ENCODE data around the gene IL36RN. TPM values are rescaled to one million over a fixed set of nuclear protein-coding genes. Genes with fewer than 3 reads are reported as not detected.

IL36RN gene
- total and polyA plus RNA-seq, 2 of the 13 experiments (the other 11 are each of a cell fraction or from before 2014, with no cell fraction given) = not detected

GRCh38 chr2:113098041-113098440 is 39.0 kb downstream of the IL36RN start (continued):
- TF ChIP-seq ZNF18 (CRISPR knock-in tag; IDR thresholded peaks at IDR 0.05; ENCODE audit: insufficient replicate concordance) = no peak
- TF ChIP-seq ZNF350 (CRISPR knock-in tag; IDR thresholded peaks at IDR 0.05; ENCODE audit: borderline replicate concordance, low read depth) = no peak

GRCh38 chr2:113098532-113098931 is 39.5 kb downstream of the IL36RN start:
- Histone ChIP-seq H4K20me1 (ENCODE audit: insufficient read depth, low read length) (no peaks in the 10 kb centered on the region), H3K27me3 (ENCODE audit: control insufficient read depth in 1 of 2, insufficient read depth in 2 of 2, low read length in 2 of 2) (peaks cover 0 to 16% of the 10 kb centered on the region in 2 experiments; a peak in 3 of 5 replicates), H3K9ac (ENCODE audit: insufficient read depth, low read depth, low read length) (no peak overlapping the region), H3K9me3 (ENCODE audit: low read length) (no peaks in the 10 kb centered on the region), H2AFZ (ENCODE audit: low read length) (no peak overlapping the region), H3K36me3 (replicated peaks in 1 of 2; ENCODE audit: control insufficient read depth in 1 of 2, insufficient read depth in 2 of 2, low read length in 2 of 2) (no peaks in the 10 kb centered on the region), H3K4me2 (ENCODE audit: low read depth, low read length) (no peak overlapping the region), H3K79me2 (ENCODE audit: insufficient read depth, low read length) (no peaks in the 10 kb centered on the region), H3K4me3 (replicated peaks in 1 of 3; ENCODE audit: insufficient read depth in 1 of 3, low read depth in 2 of 3, low read length in 3 of 3) (no peak overlapping the region), H3K27ac (ENCODE audit: extremely low read length, insufficient read depth, low read length) (no peak overlapping the region), H3K4me1 (ENCODE audit: insufficient read depth, low read length) (no peaks in the 10 kb centered on the region)
- ChIA-PET POLR2A (no interaction called here), CTCF (ENCODE audit: low intra/inter-chr PET ratio, low total read pairs) (no interaction called here)
- FAIRE-seq (no peak), DNase-seq (ENCODE audit: low spot score) (no peak), ATAC-seq (no peak)
- in situ Hi-C loops (cut with HindIII; ENCODE audit: extremely low pct_ligation_motif_present, low pct_unique_long_range_greater_than_20kb) = no loop called here
- TF ChIP-seq ZC3H4 (CRISPR knock-in tag; IDR thresholded peaks at IDR 0.05; ENCODE audit: borderline replicate concordance) = no peak
- no peak for TF ChIP-seq ZNF232 (CRISPR knock-in tag; IDR thresholded peaks at IDR 0.05; ENCODE audit: borderline replicate concordance)
- TF ChIP-seq HNF1B (CRISPR knock-in tag; IDR thresholded peaks at IDR 0.05) = no peak
- no peak for TF ChIP-seq NR1H2 (CRISPR knock-in tag; IDR thresholded peaks at IDR 0.05; ENCODE audit: borderline replicate concordance, low read depth)
- no peak for TF ChIP-seq ZMYM2 (CRISPR knock-in tag; IDR thresholded peaks at IDR 0.05)
- TF ChIP-seq HIC2 (CRISPR knock-in tag; IDR thresholded peaks at IDR 0.05; ENCODE audit: low read depth) = no peak
- TF ChIP-seq ZNF790 (CRISPR knock-in tag; IDR thresholded peaks at IDR 0.05; ENCODE audit: borderline replicate concordance) = no peak
- TF ChIP-seq ZNF674 (CRISPR knock-in tag; IDR thresholded peaks at IDR 0.05; ENCODE audit: low read depth) = no peak
- no peak for TF ChIP-seq RAD51 (IDR thresholded peaks at IDR 0.05; ENCODE audit: borderline replicate concordance)
- WGBS (ENCODE audit: low lambda C conversion rate) = 32% methylated on average over 2 of the region's 6 CpGs
- intact Hi-C loops (cut with micrococcal nuclease; ENCODE audit: unreplicated experiment) = no loop called here
- BruUV-seq (replicated peaks) = no TSS peak

Data from HepG2 (cell line).